ENCODE measurements around the gene ASF1B. TPM values are rescaled to one million over a fixed set of nuclear protein-coding genes. Genes with fewer than 3 reads are reported as not detected.
A peak's percentile ranks its signal among the peaks of the same experiment; 100 is the strongest.

The ASF1B gene
- total and polyA plus RNA-seq, 2 donors (not counting 1 experiment from before 2014, with no cell fraction given) = 1.9 to 2.5 TPM

GRCh38 chr19:14116918-14117578, 19.3 kb downstream of the ASF1B start:
- ChIA-PET POLR2A (interaction anchor here (0.6 to 1.7 kb wide), 5 partner anchors 20 to 298 kb away, joined by 3 to 6 read pairs (median 5); partner anchors contain the start of gene ASF1B), CTCF (interaction anchor here (0.6 to 2.6 kb wide), 3 partner anchors 20 to 297 kb away, joined by 3 to 12 read pairs (median 6); partner anchors contain the start of gene ASF1B)
- peak overlapping the region; percentile 54 to 74 (median 66) for H3K4me3 ChIP-seq (ENCODE audit: control extremely low read depth in 1 of 5, extremely low read depth in 1 of 5, insufficient read depth in 1 of 5, low read depth in 2 of 5, low read length in 4 of 5)
- 1% methylated on average over 33 of the region's 33 CpGs for WGBS (ENCODE audit: insufficient coverage)
- peak overlapping the region; percentile 65 for H2AFZ ChIP-seq (ENCODE audit: insufficient read depth, low read depth, low read length, poor library complexity, severe bottlenecking)
- Mint-ChIP-seq H3K4me3 (peak overlapping the region; percentile 92), H3K27me3 (no peaks in the 10 kb centered on the region), H3K9me3 (ENCODE audit: insufficient read depth) (no peaks in the 10 kb centered on the region), H3K4me1 (peaks cover 39% of the 10 kb centered on the region), H3K27ac (peak overlapping the region; percentile 74)
- ATAC-seq (ENCODE audit: low read depth) (no peak), DNase-seq (peak; percentile 51)
- H3K27me3 ChIP-seq (replicated peaks in 1 of 4; ENCODE audit: control extremely low read depth in 1 of 4, control insufficient read depth in 3 of 4, insufficient read depth in 4 of 4, low read length in 3 of 4) = no peaks in the 10 kb centered on the region
- peak overlapping the region; percentile 76 for H3K9ac ChIP-seq (ENCODE audit: low read length)
- peak overlapping the region; percentile 96 for H3K4me2 ChIP-seq (replicated peaks; ENCODE audit: low read depth, low read length, poor library complexity, severe bottlenecking)
- peak overlapping the region in 1 of 2 donors; percentile 52 for H3K27ac ChIP-seq (ENCODE audit: low read length in 2 of 2)
- H3K36me3 ChIP-seq (replicated peaks in 1 of 2; ENCODE audit: control extremely low read depth in 1 of 2, control insufficient read depth in 1 of 2, extremely low read depth in 1 of 2, insufficient read depth in 2 of 2, low read length in 1 of 2) = peaks cover 0 to 2% of the 10 kb centered on the region in 2 experiments
- intact Hi-C loops (cut with micrococcal nuclease) = loop anchor here (1.0 kb wide), 5 partner anchors 19 to 237 kb away; partner anchors contain the start of genes ASF1B and DCAF15
- TF ChIP-seq EZH2 (IDR thresholded peaks at IDR 0.05; ENCODE audit: borderline replicate concordance, insufficient read depth, low read depth, low read length, poor library complexity, severe bottlenecking) (no peak), CTCF (IDR thresholded peaks at IDR 0.05) (no peak)
- peaks cover 45% of the 10 kb centered on the region for H4K20me1 ChIP-seq (ENCODE audit: control insufficient read depth, insufficient read depth, low read length, poor library complexity, severe bottlenecking)
- no peaks in the 10 kb centered on the region for H3K9me3 ChIP-seq (ENCODE audit: control extremely low read depth in 1 of 3, control insufficient read depth in 2 of 3, insufficient read depth in 1 of 3, low read length in 2 of 3)
- H3K79me2 ChIP-seq (ENCODE audit: control insufficient read depth, insufficient read depth, low read length) = peaks cover 45% of the 10 kb centered on the region
- H3K4me1 ChIP-seq (ENCODE audit: control insufficient read depth in 2 of 2, insufficient read depth in 2 of 2, low read length in 2 of 2) = peaks cover 36 to 38% of the 10 kb centered on the region in 2 donors

GRCh38 chr19:14116525-14116917, 19.9 kb downstream of the ASF1B start:
- Histone ChIP-seq H3K9me3 (ENCODE audit: control extremely low read depth in 1 of 3, control insufficient read depth in 2 of 3, insufficient read depth in 1 of 3, low read length in 2 of 3) (no peaks in the 10 kb centered on the region), H3K4me3 (ENCODE audit: control extremely low read depth in 1 of 5, extremely low read depth in 1 of 5, insufficient read depth in 1 of 5, low read depth in 2 of 5, low read length in 4 of 5) (peak overlapping the region in 4 of 5 experiments; percentile 54 to 74 (median 68)), H4K20me1 (ENCODE audit: control insufficient read depth, insufficient read depth, low read length, poor library complexity, severe bottlenecking) (peaks cover 50% of the 10 kb centered on the region), H3K36me3 (replicated peaks in 1 of 2; ENCODE audit: control extremely low read depth in 1 of 2, control insufficient read depth in 1 of 2, extremely low read depth in 1 of 2, insufficient read depth in 2 of 2, low read length in 1 of 2) (peaks cover 0 to 2% of the 10 kb centered on the region in 2 experiments), H3K27ac (ENCODE audit: low read length in 2 of 2) (no peak overlapping the region), H2AFZ (ENCODE audit: insufficient read depth, low read depth, low read length, poor library complexity, severe bottlenecking) (peak overlapping the region; percentile 65), H3K4me1 (ENCODE audit: control insufficient read depth in 2 of 2, insufficient read depth in 2 of 2, low read length in 2 of 2) (peaks cover 36 to 38% of the 10 kb centered on the region in 2 donors), H3K79me2 (ENCODE audit: control insufficient read depth, insufficient read depth, low read length) (peaks cover 49% of the 10 kb centered on the region), H3K4me2 (replicated peaks; ENCODE audit: low read depth, low read length, poor library complexity, severe bottlenecking) (peak overlapping the region; percentile 96), H3K27me3 (replicated peaks in 1 of 4; ENCODE audit: control extremely low read depth in 1 of 4, control insufficient read depth in 3 of 4, insufficient read depth in 4 of 4, low read length in 3 of 4) (no peaks in the 10 kb centered on the region), H3K9ac (ENCODE audit: low read length) (peak overlapping the region; percentile 76)
- Mint-ChIP-seq H3K27me3 (no peaks in the 10 kb centered on the region), H3K9me3 (ENCODE audit: insufficient read depth) (no peaks in the 10 kb centered on the region), H3K4me3 (peak overlapping the region; percentile 92), H3K27ac (peak overlapping the region; percentile 74), H3K4me1 (peaks cover 39% of the 10 kb centered on the region)
- TF ChIP-seq CTCF (IDR thresholded peaks at IDR 0.05) (no peak), EZH2 (IDR thresholded peaks at IDR 0.05; ENCODE audit: borderline replicate concordance, insufficient read depth, low read depth, low read length, poor library complexity, severe bottlenecking) (no peak)
- intact Hi-C loops (cut with micrococcal nuclease) = no loop called here
- no peak for ATAC-seq (ENCODE audit: low read depth)
- 28% methylated on average over 4 of the region's 6 CpGs for WGBS (ENCODE audit: insufficient coverage)
- DNase-seq = no peak
- ChIA-PET POLR2A (interaction anchor here (0.6 to 1.7 kb wide), 2 partner anchors 25 to 273 kb away, joined by 4 to 5 read pairs; no protein-coding TSS in a partner anchor), CTCF (interaction anchor here (1.4 to 3.0 kb wide), 4 partner anchors 20 to 236 kb away, joined by 3 to 14 read pairs (median 8); partner anchors contain the start of genes ASF1B and MISP3)
